K562 (cell line): ENCODE results near the gene TOMM6. TPM values are rescaled to one million over a fixed set of nuclear protein-coding genes. Genes with fewer than 3 reads are reported as not detected.
A peak's percentile ranks its signal among the peaks of the same experiment; 100 is the strongest.

Source experiments
- CHCHD3 ChIP-seq: fragments of 250-450 bp; sonication (Bioruptor Pico); IDR thresholded peaks from 2 replicates; pipeline ENCODE4 v2.1.2; 2022; ENCODE audit warnings: mild to moderate bottlenecking
- EGR1 ChIP-seq: fragments of 450-650 bp; conservative IDR thresholded peaks from 2 replicates; pipeline ENCODE4 v1.6.1; 2017; ENCODE audit warnings: mild to moderate bottlenecking
- EHMT2 ChIP-seq: fragments of 450-650 bp; IDR thresholded peaks from 2 replicates; pipeline ENCODE4 v1.6.1; 2018; ENCODE audit warnings: antibody characterized with exemption
- ELF1 ChIP-seq: fragments of 200-800 bp; sonication (Bioruptor generic); IDR thresholded peaks from 2 replicates; pipeline ENCODE4 v1.6.1; 2016; ENCODE audit warnings: missing genetic modification characterization, missing compliant biosample characterization
- GTF2E2 ChIP-seq: fragments of 200-800 bp; sonication (Bioruptor generic); IDR thresholded peaks from 2 replicates; pipeline ENCODE4 v1.6.1; 2016; ENCODE audit warnings: missing genetic modification characterization, missing compliant biosample characterization
- ILF3 ChIP-seq: fragments of 450-650 bp; IDR thresholded peaks from 2 replicates; pipeline ENCODE4 v1.6.1; 2018; ENCODE audit warnings: antibody characterized with exemption, mild to moderate bottlenecking, moderate library complexity, borderline replicate concordance
- MED1 ChIP-seq: sonication (generic); formaldehyde crosslinking; IDR thresholded peaks from 2 replicates; pipeline ENCODE4 v1.8.1; 2023; ENCODE audit warnings: missing genetic modification reagents, borderline replicate concordance
- TAL1 ChIP-seq: fragments of 450-650 bp; IDR thresholded peaks from 2 replicates; pipeline ENCODE4 v1.6.1; 2016; ENCODE audit warnings: mild to moderate bottlenecking
- ZEB2 ChIP-seq: fragments of 450-650 bp; IDR thresholded peaks from 2 replicates; pipeline ENCODE4 v1.6.1; 2016
- ZNF830 ChIP-seq: fragments of 250-450 bp; sonication (Bioruptor Pico); IDR thresholded peaks from 2 replicates; pipeline ENCODE4 v1.5.0; 2021; ENCODE audit warnings: mild to moderate bottlenecking
- polyA plus RNA-seq, 8 experiments: library from polyadenylated mRNA; depleted of rRNA in 4 of 8; stranded (reverse) in 5 of 8; unstranded in 3 of 8; fragments of >200 nt; fragmentation: Nextera tagmentation in 2 of 8; fragmentation: Illumina TruSeq in 1 of 8; extraction: Ambion mirVana in 2 of 8; extraction: Trizol in 1 of 8; gene quantifications; 2 replicates each; pipeline versions ENCODE4 v1.2.1 to v1.2.3, GENCODE V29; 2011 to 2014; ENCODE audit warnings: inconsistent platforms in 1 of 8, missing spikeins in 1 of 8
- total RNA-seq, 7 experiments: library from RNA; depleted of rRNA in 6 of 7; stranded (reverse); fragments of >200 nt in 6 of 7; fragmentation: Illumina TruSeq in 2 of 7; extraction: Trizol in 2 of 7; gene quantifications; 2 replicates each; pipeline versions ENCODE4 v1.2.1 to v1.2.3, GENCODE V29; 2011 to 2021; ENCODE audit warnings: low replicate concordance in 1 of 7
- TF ChIP-seq, protein P1 (sequence below): fragments of 250-450 bp; sonication (Bioruptor Pico); IDR thresholded peaks from 2 replicates; pipeline ENCODE4 v1.5.0; 2020; ENCODE audit warnings: mild to moderate bottlenecking, borderline replicate concordance
- TF ChIP-seq, protein P2 (sequence below): fragments of 450-650 bp; formaldehyde crosslinking; IDR thresholded peaks from 2 replicates; pipeline ENCODE4 v1.4.0; 2020; ENCODE audit warnings: mild to moderate bottlenecking, moderate library complexity
- TF ChIP-seq, protein P3 (sequence below): sonication (generic); formaldehyde crosslinking; IDR thresholded peaks from 2 replicates; pipeline ENCODE4 v1.8.0; 2022; ENCODE audit warnings: mild to moderate bottlenecking, missing genetic modification reagents
- TF ChIP-seq, protein P4 (sequence below): fragments of 450-650 bp; IDR thresholded peaks from 2 replicates; pipeline ENCODE4 v1.6.1; 2016; ENCODE audit warnings: borderline replicate concordance
- TF ChIP-seq, protein P5 (sequence below), 3 experiments: fragments of 200-800 bp in 1 of 3; sonication (Bioruptor generic) in 1 of 3; sonication (generic) in 1 of 3; formaldehyde crosslinking in 1 of 3; IDR thresholded peaks; 2 replicates each; pipeline versions ENCODE4 v1.6.1 to v1.8.0; 2016 to 2022; ENCODE audit warnings: mild to moderate bottlenecking in 2 of 3, missing compliant biosample characterization in 2 of 3, missing genetic modification characterization in 2 of 3, missing genetic modification reagents in 1 of 3
- TF ChIP-seq, protein P6 (sequence below): fragments of 450-650 bp; IDR thresholded peaks from 2 replicates; pipeline ENCODE4 v1.6.1; 2016; ENCODE audit warnings: low read depth, mild to moderate bottlenecking, moderate library complexity
- TF ChIP-seq, protein P7 (sequence below), 2 experiments: fragments of 450-650 bp; IDR thresholded peaks; 2 replicates each; pipeline ENCODE4 v1.6.1; 2016

Gene TOMM6
- total and polyA plus RNA-seq, 9 of the 15 experiments (the other 6 are each of a cell fraction or from before 2014, with no cell fraction given), result 380 to 2,097 (median 1,065) TPM

DNA sequence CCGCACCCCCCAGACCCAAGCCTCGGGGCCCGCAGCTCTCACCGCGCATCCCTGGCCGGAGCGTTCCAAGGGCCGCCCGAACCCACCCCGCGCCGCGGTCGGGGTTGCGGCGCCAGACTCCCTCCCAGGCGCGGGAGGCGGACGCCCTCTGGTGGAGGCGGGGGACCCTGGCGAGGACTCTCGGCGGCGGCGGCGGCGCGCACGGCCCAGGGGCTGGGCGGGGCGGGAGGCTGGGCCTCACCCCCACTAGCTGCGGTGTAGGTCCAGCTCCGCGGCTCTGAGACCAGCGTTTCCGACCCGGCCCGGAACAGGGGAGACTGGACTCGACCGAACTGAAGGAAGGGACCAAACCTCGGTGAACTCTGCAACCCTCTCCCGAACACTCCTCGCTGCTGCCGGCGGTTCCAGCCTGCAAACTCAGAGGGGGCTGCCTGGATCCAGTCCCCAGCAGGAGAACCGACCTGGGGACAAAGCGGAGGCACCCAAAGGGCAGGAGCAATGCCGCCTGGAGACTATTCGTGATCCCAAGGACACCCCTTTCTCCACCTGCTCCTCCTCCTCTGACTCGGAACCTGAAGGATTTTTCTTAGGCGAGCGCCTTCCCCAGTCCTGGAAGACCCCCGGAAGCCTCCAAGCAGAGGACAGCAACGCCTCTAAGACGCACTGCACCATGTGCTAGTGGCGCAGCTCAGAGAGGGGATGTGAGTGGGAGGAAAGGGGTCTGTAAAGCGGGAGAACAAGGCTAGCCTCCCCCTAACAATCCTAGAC, 859 bp upstream of the TOMM6 start (continued):
- TF ChIP-seq, protein P1, sequence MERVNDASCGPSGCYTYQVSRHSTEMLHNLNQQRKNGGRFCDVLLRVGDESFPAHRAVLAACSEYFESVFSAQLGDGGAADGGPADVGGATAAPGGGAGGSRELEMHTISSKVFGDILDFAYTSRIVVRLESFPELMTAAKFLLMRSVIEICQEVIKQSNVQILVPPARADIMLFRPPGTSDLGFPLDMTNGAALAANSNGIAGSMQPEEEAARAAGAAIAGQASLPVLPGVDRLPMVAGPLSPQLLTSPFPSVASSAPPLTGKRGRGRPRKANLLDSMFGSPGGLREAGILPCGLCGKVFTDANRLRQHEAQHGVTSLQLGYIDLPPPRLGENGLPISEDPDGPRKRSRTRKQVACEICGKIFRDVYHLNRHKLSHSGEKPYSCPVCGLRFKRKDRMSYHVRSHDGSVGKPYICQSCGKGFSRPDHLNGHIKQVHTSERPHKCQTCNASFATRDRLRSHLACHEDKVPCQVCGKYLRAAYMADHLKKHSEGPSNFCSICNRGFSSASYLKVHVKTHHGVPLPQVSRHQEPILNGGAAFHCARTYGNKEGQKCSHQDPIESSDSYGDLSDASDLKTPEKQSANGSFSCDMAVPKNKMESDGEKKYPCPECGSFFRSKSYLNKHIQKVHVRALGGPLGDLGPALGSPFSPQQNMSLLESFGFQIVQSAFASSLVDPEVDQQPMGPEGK (CRISPR knock-in tag), result no peak
- TF ChIP-seq EGR1 (no peak), GTF2E2 (tag) (no peak), ZEB2 (no peak), MED1 (CRISPR knock-in tag) (no peak), TAL1 (no peak), EHMT2 (no peak), CHCHD3 (no peak), ELF1 (tag) (no peak), ZNF830 (no peak), ILF3 (peak; percentile 91; the same call in 1 of the 2 replicates)
- TF ChIP-seq, protein P2, sequence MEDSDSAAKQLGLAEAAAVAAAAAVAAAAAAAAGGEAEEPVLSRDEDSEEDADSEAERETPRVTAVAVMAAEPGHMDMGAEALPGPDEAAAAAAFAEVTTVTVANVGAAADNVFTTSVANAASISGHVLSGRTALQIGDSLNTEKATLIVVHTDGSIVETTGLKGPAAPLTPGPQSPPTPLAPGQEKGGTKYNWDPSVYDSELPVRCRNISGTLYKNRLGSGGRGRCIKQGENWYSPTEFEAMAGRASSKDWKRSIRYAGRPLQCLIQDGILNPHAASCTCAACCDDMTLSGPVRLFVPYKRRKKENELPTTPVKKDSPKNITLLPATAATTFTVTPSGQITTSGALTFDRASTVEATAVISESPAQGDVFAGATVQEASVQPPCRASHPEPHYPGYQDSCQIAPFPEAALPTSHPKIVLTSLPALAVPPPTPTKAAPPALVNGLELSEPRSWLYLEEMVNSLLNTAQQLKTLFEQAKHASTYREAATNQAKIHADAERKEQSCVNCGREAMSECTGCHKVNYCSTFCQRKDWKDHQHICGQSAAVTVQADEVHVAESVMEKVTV, result peak; percentile 61; the same call in 1 of the 2 replicates
- TF ChIP-seq, protein P3, sequence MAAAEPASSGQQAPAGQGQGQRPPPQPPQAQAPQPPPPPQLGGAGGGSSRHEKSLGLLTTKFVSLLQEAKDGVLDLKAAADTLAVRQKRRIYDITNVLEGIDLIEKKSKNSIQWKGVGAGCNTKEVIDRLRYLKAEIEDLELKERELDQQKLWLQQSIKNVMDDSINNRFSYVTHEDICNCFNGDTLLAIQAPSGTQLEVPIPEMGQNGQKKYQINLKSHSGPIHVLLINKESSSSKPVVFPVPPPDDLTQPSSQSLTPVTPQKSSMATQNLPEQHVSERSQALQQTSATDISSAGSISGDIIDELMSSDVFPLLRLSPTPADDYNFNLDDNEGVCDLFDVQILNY (CRISPR knock-in tag), result peak; percentile 65; the same call in 1 of the 2 replicates
- TF ChIP-seq, protein P4, sequence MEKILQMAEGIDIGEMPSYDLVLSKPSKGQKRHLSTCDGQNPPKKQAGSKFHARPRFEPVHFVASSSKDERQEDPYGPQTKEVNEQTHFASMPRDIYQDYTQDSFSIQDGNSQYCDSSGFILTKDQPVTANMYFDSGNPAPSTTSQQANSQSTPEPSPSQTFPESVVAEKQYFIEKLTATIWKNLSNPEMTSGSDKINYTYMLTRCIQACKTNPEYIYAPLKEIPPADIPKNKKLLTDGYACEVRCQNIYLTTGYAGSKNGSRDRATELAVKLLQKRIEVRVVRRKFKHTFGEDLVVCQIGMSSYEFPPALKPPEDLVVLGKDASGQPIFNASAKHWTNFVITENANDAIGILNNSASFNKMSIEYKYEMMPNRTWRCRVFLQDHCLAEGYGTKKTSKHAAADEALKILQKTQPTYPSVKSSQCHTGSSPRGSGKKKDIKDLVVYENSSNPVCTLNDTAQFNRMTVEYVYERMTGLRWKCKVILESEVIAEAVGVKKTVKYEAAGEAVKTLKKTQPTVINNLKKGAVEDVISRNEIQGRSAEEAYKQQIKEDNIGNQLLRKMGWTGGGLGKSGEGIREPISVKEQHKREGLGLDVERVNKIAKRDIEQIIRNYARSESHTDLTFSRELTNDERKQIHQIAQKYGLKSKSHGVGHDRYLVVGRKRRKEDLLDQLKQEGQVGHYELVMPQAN, result peak; percentile 84
- TF ChIP-seq, protein P5, sequence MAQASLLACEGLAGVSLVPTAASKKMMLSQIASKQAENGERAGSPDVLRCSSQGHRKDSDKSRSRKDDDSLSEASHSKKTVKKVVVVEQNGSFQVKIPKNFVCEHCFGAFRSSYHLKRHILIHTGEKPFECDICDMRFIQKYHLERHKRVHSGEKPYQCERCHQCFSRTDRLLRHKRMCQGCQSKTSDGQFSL (CRISPR knock-in tag; IDR thresholded peaks at IDR 0.05), result peak; percentile 69
- TF ChIP-seq, protein P5 (tag; IDR thresholded peaks at IDR 0.05), result peak in 1 of 2 experiments; percentile 57; a peak in 1 of 4 replicates
- TF ChIP-seq, protein P6, sequence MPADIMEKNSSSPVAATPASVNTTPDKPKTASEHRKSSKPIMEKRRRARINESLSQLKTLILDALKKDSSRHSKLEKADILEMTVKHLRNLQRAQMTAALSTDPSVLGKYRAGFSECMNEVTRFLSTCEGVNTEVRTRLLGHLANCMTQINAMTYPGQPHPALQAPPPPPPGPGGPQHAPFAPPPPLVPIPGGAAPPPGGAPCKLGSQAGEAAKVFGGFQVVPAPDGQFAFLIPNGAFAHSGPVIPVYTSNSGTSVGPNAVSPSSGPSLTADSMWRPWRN, result no peak; the same call in 1 of the 2 replicates
- TF ChIP-seq, protein P7, sequence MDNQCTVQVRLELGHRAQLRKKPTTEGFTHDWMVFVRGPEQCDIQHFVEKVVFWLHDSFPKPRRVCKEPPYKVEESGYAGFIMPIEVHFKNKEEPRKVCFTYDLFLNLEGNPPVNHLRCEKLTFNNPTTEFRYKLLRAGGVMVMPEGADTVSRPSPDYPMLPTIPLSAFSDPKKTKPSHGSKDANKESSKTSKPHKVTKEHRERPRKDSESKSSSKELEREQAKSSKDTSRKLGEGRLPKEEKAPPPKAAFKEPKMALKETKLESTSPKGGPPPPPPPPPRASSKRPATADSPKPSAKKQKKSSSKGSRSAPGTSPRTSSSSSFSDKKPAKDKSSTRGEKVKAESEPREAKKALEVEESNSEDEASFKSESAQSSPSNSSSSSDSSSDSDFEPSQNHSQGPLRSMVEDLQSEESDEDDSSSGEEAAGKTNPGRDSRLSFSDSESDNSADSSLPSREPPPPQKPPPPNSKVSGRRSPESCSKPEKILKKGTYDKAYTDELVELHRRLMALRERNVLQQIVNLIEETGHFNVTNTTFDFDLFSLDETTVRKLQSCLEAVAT (IDR thresholded peaks at IDR 0.05), result no peak; a peak in 1 of 4 replicates
